Measurements from ENCODE around the gene BARX2.

Gene BARX2

GRCh38 chr11:129443276-129443675, 67.6 kb downstream of the BARX2 start:
- DNase-seq: no peak

- no peak for DNase-seq
Observed at GRCh38 chr11:129444274-129444673, 68.6 kb downstream of the BARX2 start.

DNA sequence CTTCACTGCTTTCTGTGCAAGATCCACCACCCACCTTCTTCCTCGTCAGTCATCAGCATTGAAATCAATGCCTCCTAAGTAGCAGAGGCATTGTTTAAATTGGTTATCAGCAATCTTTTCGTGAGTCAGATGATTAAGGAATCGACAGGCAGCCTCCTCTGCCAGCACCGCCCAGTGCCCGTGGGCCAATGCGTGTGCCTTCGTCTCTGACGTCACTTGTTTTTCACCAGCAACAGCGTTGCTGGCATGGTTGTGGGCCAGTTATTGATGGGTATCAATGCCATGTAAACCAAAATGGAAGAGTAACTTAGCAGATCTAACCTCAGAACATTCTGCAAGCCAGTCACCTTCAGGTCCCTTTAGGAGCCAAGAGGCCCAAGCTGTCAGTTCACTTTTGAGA, 69.6 kb downstream of the BARX2 start:
- DNase-seq: no peak

DNA sequence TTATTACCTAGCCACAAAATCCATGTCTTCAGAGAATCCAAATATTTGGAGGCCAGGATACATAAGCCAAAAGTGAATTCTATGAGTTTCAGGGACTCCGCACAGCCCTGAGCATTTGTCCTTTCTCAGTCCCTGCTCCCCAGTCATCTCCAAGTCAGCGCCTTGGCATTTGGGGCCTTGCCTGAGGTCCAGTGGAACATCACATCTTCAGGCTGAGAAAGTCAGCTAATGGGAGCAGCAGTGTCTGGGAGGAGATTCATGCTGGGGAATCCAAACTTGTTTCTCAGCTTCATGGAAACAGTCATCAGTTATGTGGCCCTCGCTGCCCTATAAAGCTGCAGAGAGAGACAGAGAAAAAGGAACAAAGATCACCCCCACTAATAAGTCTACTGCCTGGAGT, 70.9 kb downstream of the BARX2 start:
- no peak for DNase-seq

DNA sequence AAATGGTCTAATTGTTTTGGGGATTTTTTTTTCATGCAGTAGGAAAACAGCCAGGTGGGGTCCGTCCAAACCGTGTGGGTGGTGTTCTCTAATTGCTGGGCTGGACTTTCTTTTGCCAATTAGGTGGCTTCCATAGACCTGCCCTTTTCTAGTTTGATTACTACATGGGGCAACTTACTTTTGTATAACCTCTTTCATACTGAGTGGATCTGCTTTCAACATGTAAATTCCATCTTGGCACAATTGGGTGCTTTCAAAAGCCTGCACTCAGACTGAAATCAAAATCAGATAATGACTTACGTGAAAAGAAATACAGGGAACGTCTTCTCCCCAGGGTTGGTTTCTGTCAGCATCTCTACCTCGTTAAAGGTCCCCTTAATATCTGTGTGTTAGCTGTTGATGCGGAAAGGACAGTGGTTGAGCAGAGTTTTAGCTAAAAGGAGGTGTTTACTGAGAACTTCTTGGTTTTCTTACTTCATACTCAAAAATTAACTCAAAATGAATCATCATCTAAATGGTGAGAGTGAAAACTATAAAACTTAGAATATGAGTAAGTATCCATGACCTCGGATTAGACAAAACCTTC, 72.1 kb downstream of the BARX2 start:
- no peak for DNase-seq

DNA sequence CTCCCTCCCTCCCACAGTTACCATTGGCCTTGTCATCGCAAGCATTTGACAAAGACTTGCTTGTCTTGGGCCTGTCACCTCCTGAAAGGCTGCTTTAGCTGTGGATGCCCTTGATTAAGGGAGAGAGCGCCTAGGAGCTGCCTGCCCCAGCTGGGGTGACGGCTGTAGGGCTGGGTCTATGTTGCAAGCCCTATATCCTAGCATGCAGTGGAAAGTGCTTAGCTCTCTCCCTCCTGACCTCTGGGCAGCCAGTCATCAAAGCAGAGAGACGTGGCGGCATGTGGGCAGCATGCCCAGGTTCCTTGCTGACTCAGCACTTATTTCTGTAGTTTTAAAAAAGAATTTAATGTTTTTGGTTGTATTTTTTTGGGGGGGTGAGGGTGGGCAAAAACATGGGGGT, 75.9 kb downstream of the BARX2 start:
- no peak for DNase-seq

DNA sequence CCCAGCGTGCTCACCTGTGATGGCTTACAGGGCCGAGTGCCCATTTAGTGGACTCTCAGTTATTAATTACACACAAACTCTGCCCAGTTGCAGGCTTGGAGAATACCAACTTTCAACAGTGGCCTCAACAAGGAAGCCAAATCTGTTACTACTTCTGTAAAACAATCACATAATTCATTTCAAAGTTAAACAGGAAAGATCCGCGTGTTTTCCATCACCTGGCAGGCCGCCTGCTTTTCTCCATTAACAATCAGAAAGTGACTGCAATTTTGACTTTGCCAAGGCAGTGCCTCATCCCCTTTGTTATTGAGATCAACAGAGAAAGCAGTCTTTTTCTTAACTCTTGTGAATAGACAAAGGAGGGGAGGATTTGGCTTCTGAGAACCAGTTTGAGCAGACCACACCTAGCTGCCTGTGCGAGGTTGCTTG, 77.7 kb downstream of the BARX2 start:
- DNase-seq: no peak

GRCh38 chr11:129455101-129455500, 79.5 kb downstream of the BARX2 start:
- DNase-seq: no peak

DNA sequence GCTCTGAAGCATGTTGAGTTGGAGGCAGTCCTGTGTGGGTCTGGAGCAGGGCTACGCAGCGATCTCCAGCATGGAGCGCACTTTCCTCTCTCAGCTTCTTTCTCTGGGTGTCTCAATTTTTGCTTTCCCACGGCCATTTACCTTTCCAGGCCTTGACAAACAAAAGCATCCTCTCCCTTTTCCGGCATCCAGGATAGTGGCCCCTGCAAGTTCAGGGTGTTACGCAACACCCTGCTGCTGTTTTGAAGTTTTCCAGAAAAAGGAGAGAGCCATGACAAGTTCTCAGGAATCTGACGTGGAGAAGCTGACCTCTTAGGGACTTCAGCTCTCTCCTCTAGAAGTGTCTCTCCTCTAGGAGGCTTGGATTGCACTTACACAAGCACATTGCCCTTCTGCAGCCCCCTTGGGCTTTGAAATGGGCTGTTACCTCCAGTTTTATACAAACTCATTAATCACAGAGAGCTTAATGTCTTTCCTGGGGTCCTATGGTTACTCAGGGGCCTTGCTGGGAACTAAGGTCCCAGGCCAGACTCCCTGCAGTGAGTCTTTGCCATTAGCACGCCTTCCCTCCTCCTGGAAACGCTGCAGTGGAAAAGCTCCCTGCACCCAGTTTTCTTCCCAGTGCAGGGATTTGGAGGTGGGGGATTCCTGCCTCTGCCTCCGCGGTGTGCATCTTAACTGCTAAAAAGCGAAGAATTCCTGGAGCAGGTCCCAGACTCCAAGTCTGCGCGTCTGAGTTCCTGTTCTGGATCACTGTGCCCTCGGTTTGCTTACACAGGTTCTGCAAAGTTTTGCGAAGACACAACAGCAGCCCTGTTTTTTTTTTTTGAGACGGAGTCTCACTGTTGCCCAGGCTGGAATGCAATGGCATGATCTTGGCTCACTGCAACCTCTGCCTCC, 80.4 kb downstream of the BARX2 start:
- no peak for DNase-seq

DNA sequence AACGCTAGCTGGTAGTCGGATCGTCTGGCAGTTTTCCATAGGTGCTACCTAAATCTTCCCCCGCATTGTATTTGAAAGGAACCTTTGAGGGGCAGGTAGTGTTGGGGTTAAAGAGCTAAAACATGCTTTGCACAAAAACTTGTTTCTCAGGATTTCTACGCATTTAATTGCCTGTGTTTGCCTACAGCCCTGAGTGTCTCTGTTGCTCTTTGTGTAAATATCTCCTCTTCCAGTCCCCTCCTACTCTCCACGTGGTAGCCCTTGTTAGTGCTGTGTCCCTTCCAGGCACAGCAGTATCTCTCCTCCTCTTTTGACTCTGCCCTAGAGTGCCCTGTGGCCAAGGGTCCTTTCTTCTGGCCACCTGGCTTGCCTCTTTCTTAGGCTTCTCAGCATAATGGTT, 81.7 kb downstream of the BARX2 start:
- no peak for DNase-seq

DNA sequence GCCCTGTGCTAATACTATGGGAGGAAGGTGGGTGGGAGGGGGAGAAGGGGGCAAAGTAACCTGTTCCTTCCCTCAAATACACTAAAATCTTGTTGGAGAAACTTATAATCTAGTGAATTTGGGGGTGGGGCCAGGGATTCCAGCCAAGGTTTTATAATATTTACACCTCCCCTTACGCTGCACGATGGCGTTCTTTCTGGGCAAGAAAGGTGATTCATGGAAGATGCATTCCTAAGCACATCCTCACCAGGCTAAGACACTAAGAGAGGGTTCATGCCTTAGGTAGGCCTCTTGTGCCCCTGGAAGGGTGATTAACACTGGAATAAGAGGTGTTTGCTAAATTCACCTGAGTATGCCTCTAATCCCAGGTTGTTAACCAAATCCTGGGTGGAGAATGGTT, 82.6 kb downstream of the BARX2 start:
- no peak for DNase-seq

- DNase-seq: no peak
Observed at GRCh38 chr11:129458756-129459535, 83.3 kb downstream of the BARX2 start.

GRCh38 chr11:129460714-129461113, 85.1 kb downstream of the BARX2 start:
- no peak for DNase-seq

GRCh38 chr11:129484068-129484467, 108.4 kb downstream of the BARX2 start:
- DNase-seq: no peak

GRCh38 chr11:129489249-129489648, 113.6 kb downstream of the BARX2 start:
- no peak for DNase-seq

DNA sequence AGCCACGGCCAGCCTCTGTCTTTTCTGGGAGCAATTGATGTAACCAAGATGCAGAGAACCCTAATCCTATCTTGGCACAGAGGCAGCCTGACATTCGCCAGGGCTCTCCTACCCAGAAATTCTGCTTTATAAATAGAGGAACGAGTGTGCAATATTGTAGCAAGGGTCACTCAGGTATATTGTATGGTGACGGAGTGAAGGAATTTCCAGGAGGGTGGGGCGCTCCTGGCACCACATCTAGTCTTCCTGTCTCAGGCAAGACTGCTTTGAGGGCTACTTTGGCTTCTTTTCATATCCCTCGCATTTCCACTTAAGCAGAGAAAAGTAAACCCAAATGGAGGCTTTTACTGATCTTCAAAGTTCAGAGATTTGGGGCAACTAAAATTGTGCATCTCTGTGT, 114.4 kb downstream of the BARX2 start:
- DNase-seq: no peak

GRCh38 chr11:129493746-129494145, 118.1 kb downstream of the BARX2 start:
- no peak for DNase-seq

Measured in activated CD4-positive, alpha-beta T cell treated with anti-CD3 and anti-CD28 coated beads for 1 hour (primary cell).